ENCODE measurements around the gene GPS2. TPM values are rescaled to one million over a fixed set of nuclear protein-coding genes. Genes with fewer than 3 reads are reported as not detected.
A peak's percentile ranks its signal among the peaks of the same experiment; 100 is the strongest.

GPS2 gene
- total and polyA plus RNA-seq, 12 donors, result 49.1 to 105 (median 58.8) TPM

GRCh38 chr17:7351665-7352502 is 36.7 kb upstream of the GPS2 start, which contains the start of gene KCTD11:
TSS of gene KCTD11 (plus strand) at chr17:7352162.
- DNase-seq (peak; percentile 91 to 93), ATAC-seq (peak; percentile 70 to 84 (median 80))
- H3K36me3 ChIP-seq, result peaks cover 0 to 15% (median 0%) of the 10 kb centered on the region in 9 donors
- peak within 1 kb of the TSS; percentile 73 to 91 (median 84) for H3K4me3 ChIP-seq
- 0 to 1% methylated on average over 78 to 91 of the region's 91 CpGs for WGBS, 2 donors
- intact Hi-C loops (cut with DNase I), result loop anchor here (1.0 to 10.0 kb wide), 13 partner anchors 40 to 333 kb away; partner anchors contain the start of genes FGF11 (in 5 of the 10), TMEM102 (in 5 of the 10), PLSCR3 (in 4 of the 10) and SENP3 (in 4 of the 10)
- no peaks in the 10 kb centered on the region for H3K27me3 ChIP-seq
- TF ChIP-seq CTCF (IDR thresholded peaks at IDR 0.05), result peak in 7 of 9 donors; percentile 44 to 69 (median 59)
- H3K4me1 ChIP-seq, result peaks cover 8 to 65% (median 46%) of the 10 kb centered on the region in 9 donors
- peak within 1 kb of the TSS; percentile 96 to 100 (median 99) for H3K27ac ChIP-seq
- H3K9me3 ChIP-seq, result no peaks in the 10 kb centered on the region

GRCh38 chr17:7348478-7349242 is 33.5 kb upstream of the GPS2 start:
- no peak for TF ChIP-seq CTCF (IDR thresholded peaks at IDR 0.05)
- ATAC-seq (no peak), DNase-seq (no peak)
- no peak overlapping the region for H3K4me3 ChIP-seq
- H3K9me3 ChIP-seq, result no peaks in the 10 kb centered on the region
- no peaks in the 10 kb centered on the region for H3K27me3 ChIP-seq
- 64 to 77% methylated on average over 18 to 19 of the region's 19 CpGs for WGBS, 2 donors
- intact Hi-C loops (cut with DNase I), result loop anchor here in 4 of 10 donors (2.0 to 5.0 kb wide), 3 partner anchors 51 to 68 kb away; partner anchors contain the start of gene SLC2A4 (in 4 of the 4)
- H3K27ac ChIP-seq, result peak overlapping the region in 5 of 10 donors; percentile 98 to 100 (median 99)
- H3K4me1 ChIP-seq, result peaks cover 4 to 41% (median 35%) of the 10 kb centered on the region in 9 donors
- H3K36me3 ChIP-seq, result peaks cover 0 to 32% (median 0%) of the 10 kb centered on the region in 9 donors

- no peak for ATAC-seq
- H3K9me3 ChIP-seq, result no peaks in the 10 kb centered on the region
- intact Hi-C loops (cut with DNase I), result loop anchor here in 4 of 10 donors (2.0 to 5.0 kb wide), 3 partner anchors 51 to 67 kb away; partner anchors contain the start of gene SLC2A4 (in 4 of the 4)
- no peak for DNase-seq
- peaks cover 0 to 3% (median 0%) of the 10 kb centered on the region in 7 donors for H3K27me3 ChIP-seq
- H3K27ac ChIP-seq, result no peak overlapping the region
- H3K36me3 ChIP-seq, result peaks cover 0 to 38% (median 0%) of the 10 kb centered on the region in 9 donors
- WGBS, 2 donors, result 69 to 72% methylated on average over 19 of the region's 19 CpGs
- peaks cover 4 to 33% (median 28%) of the 10 kb centered on the region in 9 donors for H3K4me1 ChIP-seq
- H3K4me3 ChIP-seq, result no peak overlapping the region
- no peak for TF ChIP-seq CTCF (IDR thresholded peaks at IDR 0.05)
These were observed 32.7 kb upstream of the GPS2 start for GRCh38 chr17:7347630-7348477.

Data from heart right ventricle (tissue), 16 donors.